Esophagus (tissue), 2 donors: ENCODE data around the gene SIPA1L3. TPM values are rescaled to one million over a fixed set of nuclear protein-coding genes. Genes with fewer than 3 reads are reported as not detected.

ENCODE experiments used
- H3K27ac ChIP-seq, 2 donors: one replicate each; pipeline ENCODE4 v1.5.1; 2013; ENCODE audit warnings: low read depth in 2 of 2, mild to moderate bottlenecking in 2 of 2, inconsistent platforms in 1 of 2, low read length in 1 of 2, moderate library complexity in 1 of 2
- H3K27me3 ChIP-seq, 2 donors: one replicate each; pipeline ENCODE4 v1.6.1; 2013; ENCODE audit warnings: low read length in 2 of 2, control low read depth in 1 of 2, mild to moderate bottlenecking in 1 of 2; ENCODE audit not compliant: insufficient read depth in 2 of 2, control insufficient read depth in 1 of 2
- H3K36me3 ChIP-seq, 2 donors: one replicate each; pipeline ENCODE4 v1.6.1; 2013; ENCODE audit warnings: low read length in 1 of 2; ENCODE audit not compliant: control insufficient read depth in 2 of 2, insufficient read depth in 2 of 2
- H3K4me1 ChIP-seq, 2 donors: one replicate each; pipeline ENCODE4 v1.6.1; 2013; ENCODE audit warnings: low read length in 1 of 2; ENCODE audit not compliant: control insufficient read depth in 2 of 2, insufficient read depth in 2 of 2
- H3K4me3 ChIP-seq, 2 donors: one replicate each; pipeline ENCODE4 v1.5.1; 2013; ENCODE audit warnings: low read length in 2 of 2, mild to moderate bottlenecking in 2 of 2, low read depth in 1 of 2, moderate library complexity in 1 of 2
- H3K9me3 ChIP-seq, 2 donors: one replicate each; pipeline ENCODE4 v1.6.1; 2013; ENCODE audit warnings: mild to moderate bottlenecking in 2 of 2, low read depth in 1 of 2, low read length in 1 of 2, moderate library complexity in 1 of 2; ENCODE audit not compliant: control insufficient read depth in 2 of 2, insufficient read depth in 1 of 2
- WGBS, 2 donors: extraction: QIAGEN DNeasy Blood & Tissue Kit; methylation state at CpG; one replicate each; pipeline ENCODE4 v1.1.7; 2013; 5-methylcytosine and 5-hydroxymethylcytosine counted together
- polyA plus RNA-seq, 2 donors: library from polyadenylated mRNA; stranded (reverse); fragments of 200-250 nt; gene quantifications; one replicate each; pipeline ENCODE4 v1.2.3, GENCODE V29; 2013
- donor health status: healthy with polysubstance abuse.
- donor health status: Bipolar disorder and iron deficiency.

Gene SIPA1L3
- polyA plus RNA-seq, 2 donors: 4.1 to 11.0 TPM

GRCh38 chr19:38185562-38185961 is 278.6 kb downstream of the SIPA1L3 start:
- no peak overlapping the region for H3K4me3 ChIP-seq
- no peaks in the 10 kb centered on the region for H3K27me3 ChIP-seq
- H3K9me3 ChIP-seq: peaks cover 0 to under 1% of the 10 kb centered on the region in 2 donors
- no peaks in the 10 kb centered on the region for H3K4me1 ChIP-seq
- WGBS, 2 donors: 90 to 94% methylated on average over 10 of the region's 10 CpGs
- peaks cover 0 to 9% of the 10 kb centered on the region in 2 donors for H3K36me3 ChIP-seq
- H3K27ac ChIP-seq: no peak overlapping the region

- Histone ChIP-seq H3K4me1 (no peaks in the 10 kb centered on the region), H3K9me3 (no peaks in the 10 kb centered on the region), H3K36me3 (peaks cover 0 to 12% of the 10 kb centered on the region in 2 donors), H3K4me3 (no peak overlapping the region), H3K27ac (no peak overlapping the region), H3K27me3 (no peaks in the 10 kb centered on the region)
- 71 to 79% methylated on average over 6 of the region's 6 CpGs for WGBS, 2 donors
Measured at GRCh38 chr19:38190061-38190460, 283.1 kb downstream of the SIPA1L3 start.

GRCh38 chr19:38190793-38191192 is 283.8 kb downstream of the SIPA1L3 start:
- WGBS, 2 donors: 90 to 93% methylated on average over 6 of the region's 6 CpGs
- Histone ChIP-seq H3K4me3 (no peak overlapping the region), H3K9me3 (no peaks in the 10 kb centered on the region), H3K36me3 (peaks cover 0 to 14% of the 10 kb centered on the region in 2 donors), H3K27me3 (no peaks in the 10 kb centered on the region), H3K27ac (no peak overlapping the region), H3K4me1 (no peaks in the 10 kb centered on the region)

GRCh38 chr19:38191747-38192146 is 284.7 kb downstream of the SIPA1L3 start:
- Histone ChIP-seq H3K36me3 (peaks cover 3 to 14% of the 10 kb centered on the region in 2 donors), H3K9me3 (no peaks in the 10 kb centered on the region), H3K4me3 (no peak overlapping the region), H3K27ac (no peak overlapping the region), H3K4me1 (no peaks in the 10 kb centered on the region), H3K27me3 (no peaks in the 10 kb centered on the region)
- 90 to 92% methylated on average over 13 of the region's 13 CpGs for WGBS, 2 donors

GRCh38 chr19:38193445-38193844 is 286.4 kb downstream of the SIPA1L3 start:
- peaks cover 8 to 16% of the 10 kb centered on the region in 2 donors for H3K36me3 ChIP-seq
- no peak overlapping the region for H3K27ac ChIP-seq
- H3K4me3 ChIP-seq: no peak overlapping the region
- H3K9me3 ChIP-seq: no peaks in the 10 kb centered on the region
- no peaks in the 10 kb centered on the region for H3K4me1 ChIP-seq
- no peaks in the 10 kb centered on the region for H3K27me3 ChIP-seq
- WGBS, 2 donors: 89 to 92% methylated on average over 29 of the region's 29 CpGs

GRCh38 chr19:38194061-38194701 is 287.2 kb downstream of the SIPA1L3 start:
- no peaks in the 10 kb centered on the region for H3K9me3 ChIP-seq
- no peak overlapping the region for H3K4me3 ChIP-seq
- 79 to 88% methylated on average over 13 of the region's 13 CpGs for WGBS, 2 donors
- no peak overlapping the region for H3K27ac ChIP-seq
- no peaks in the 10 kb centered on the region for H3K4me1 ChIP-seq
- H3K27me3 ChIP-seq: no peaks in the 10 kb centered on the region
- H3K36me3 ChIP-seq: peaks cover 8 to 19% of the 10 kb centered on the region in 2 donors

GRCh38 chr19:38195237-38195636 is 288.2 kb downstream of the SIPA1L3 start:
- no peak overlapping the region for H3K27ac ChIP-seq
- no peaks in the 10 kb centered on the region for H3K9me3 ChIP-seq
- WGBS, 2 donors: 80 to 98% methylated on average over 10 of the region's 10 CpGs
- H3K27me3 ChIP-seq: no peaks in the 10 kb centered on the region
- peaks cover 8 to 18% of the 10 kb centered on the region in 2 donors for H3K36me3 ChIP-seq
- H3K4me1 ChIP-seq: no peaks in the 10 kb centered on the region
- H3K4me3 ChIP-seq: no peak overlapping the region

- no peaks in the 10 kb centered on the region for H3K4me1 ChIP-seq
- H3K27me3 ChIP-seq: no peaks in the 10 kb centered on the region
- peaks cover 8 to 20% of the 10 kb centered on the region in 2 donors for H3K36me3 ChIP-seq
- 93 to 98% methylated on average over 13 of the region's 13 CpGs for WGBS, 2 donors
- H3K4me3 ChIP-seq: no peak overlapping the region
- H3K9me3 ChIP-seq: no peaks in the 10 kb centered on the region
- no peak overlapping the region for H3K27ac ChIP-seq
Measured at GRCh38 chr19:38196245-38196837, 289.3 kb downstream of the SIPA1L3 start.

GRCh38 chr19:38196948-38197656 is 290.1 kb downstream of the SIPA1L3 start:
- no peak overlapping the region for H3K27ac ChIP-seq
- H3K9me3 ChIP-seq: no peaks in the 10 kb centered on the region
- no peak overlapping the region for H3K4me3 ChIP-seq
- WGBS, 2 donors: 92% methylated on average over 23 of the region's 23 CpGs
- peaks cover 8 to 21% of the 10 kb centered on the region in 2 donors for H3K36me3 ChIP-seq
- no peaks in the 10 kb centered on the region for H3K27me3 ChIP-seq
- H3K4me1 ChIP-seq: no peaks in the 10 kb centered on the region
